NCI-H2227 (cell line): ENCODE results near the gene HSPB8.
A peak's percentile ranks its signal among the peaks of the same experiment; 100 is the strongest.

ENCODE experiments used
- DNase-seq: peaks from one replicate; lab custom pipeline; 2025; ENCODE audit not compliant: unreplicated experiment; lab: John Stamatoyannopoulos, UW

Gene HSPB8

GRCh38 chr12:119169150-119169549 is 9.6 kb upstream of the HSPB8 start:
- no peak for DNase-seq

GRCh38 chr12:119171291-119171690 is 7.4 kb upstream of the HSPB8 start:
- no peak for DNase-seq

- DNase-seq = no peak
Measured at GRCh38 chr12:119171691-119172425, 6.9 kb upstream of the HSPB8 start.

GRCh38 chr12:119175081-119175480 is 3.6 kb upstream of the HSPB8 start:
- DNase-seq = no peak

- peak; percentile 89 for DNase-seq
Measured at GRCh38 chr12:119176267-119177055, 2.3 kb upstream of the HSPB8 start.

- DNase-seq = no peak
Measured at GRCh38 chr12:119177056-119177325, 1.7 kb upstream of the HSPB8 start.

GRCh38 chr12:119177724-119178380 is 879 bp upstream of the HSPB8 start:
- no peak for DNase-seq

GRCh38 chr12:119179335-119180021 is 747 bp downstream of the HSPB8 start:
- no peak for DNase-seq

- no peak for DNase-seq
Measured at GRCh38 chr12:119180380-119181040, 1.8 kb downstream of the HSPB8 start.

- DNase-seq = no peak
Measured at GRCh38 chr12:119181202-119181601, 2.5 kb downstream of the HSPB8 start.

GRCh38 chr12:119181944-119182343 is 3.2 kb downstream of the HSPB8 start:
- no peak for DNase-seq

- no peak for DNase-seq
Measured at GRCh38 chr12:119182701-119183493, 4.2 kb downstream of the HSPB8 start.

GRCh38 chr12:119183942-119184695 is 5.4 kb downstream of the HSPB8 start:
- no peak for DNase-seq

- DNase-seq = no peak
Measured at GRCh38 chr12:119195256-119195655, 16.5 kb downstream of the HSPB8 start.

GRCh38 chr12:119198440-119198839 is 19.7 kb downstream of the HSPB8 start:
- DNase-seq = no peak

- no peak for DNase-seq
Measured at GRCh38 chr12:119200601-119201000, 21.9 kb downstream of the HSPB8 start.

- DNase-seq = peak; percentile 45
Measured at GRCh38 chr12:119201789-119202543, 23.2 kb downstream of the HSPB8 start.

GRCh38 chr12:119202544-119202943 is 23.8 kb downstream of the HSPB8 start:
- no peak for DNase-seq

GRCh38 chr12:119204131-119204530 is 25.4 kb downstream of the HSPB8 start:
- no peak for DNase-seq
